ENCODE measurements around the gene NAXD. TPM values are rescaled to one million over a fixed set of nuclear protein-coding genes. Genes with fewer than 3 reads are reported as not detected.

Gene NAXD
- total RNA-seq, 2 experiments from 2014 or later: 8.3 to 12.5 TPM

DNA sequence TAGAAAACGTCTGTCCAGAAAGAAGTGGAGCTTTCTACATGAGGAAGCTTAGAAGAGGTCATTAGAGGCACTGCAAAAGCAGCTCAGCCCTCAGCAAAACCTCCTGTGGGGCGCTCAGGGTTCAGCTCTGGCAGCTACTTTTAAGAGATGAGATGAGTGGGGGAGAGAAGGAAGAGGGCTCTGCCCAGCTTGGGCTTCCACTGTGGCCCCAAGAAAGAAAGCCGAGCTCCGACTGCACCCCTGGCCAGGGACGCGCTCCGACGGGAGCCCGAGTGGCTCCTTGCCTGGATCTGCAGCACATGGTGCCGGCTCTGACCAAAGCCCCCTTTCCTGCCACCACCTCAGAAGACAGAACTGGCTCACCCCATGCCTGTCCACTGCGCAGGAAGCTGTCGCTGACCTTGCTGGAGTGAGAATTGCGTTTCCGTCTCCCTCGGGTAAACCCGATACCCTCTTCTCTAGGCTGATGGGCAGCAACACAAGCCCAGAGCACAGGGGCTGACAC, 36.4 kb downstream of the NAXD start:
- Histone ChIP-seq H3K79me2 (ENCODE audit: insufficient read depth, low read depth, low read length) (no peaks in the 10 kb centered on the region), H4K20me1 (ENCODE audit: insufficient read depth, low read length) (no peaks in the 10 kb centered on the region), H3K4me2 (ENCODE audit: low read length) (no peak overlapping the region), H2AFZ (ENCODE audit: low read length) (no peak overlapping the region), H3K9me2 (ENCODE audit: insufficient read depth, low read length) (no peaks in the 10 kb centered on the region), H3K27ac (ENCODE audit: low read depth, low read length, poor library complexity, severe bottlenecking) (no peak overlapping the region), H3K4me3 (ENCODE audit: low read depth, low read length, poor library complexity, severe bottlenecking) (no peak overlapping the region), H3K4me1 (ENCODE audit: insufficient read depth, low read length, poor library complexity, severe bottlenecking) (no peaks in the 10 kb centered on the region), H3K9me3 (ENCODE audit: low read length) (no peaks in the 10 kb centered on the region), H3K36me3 (ENCODE audit: insufficient read depth, low read length) (no peaks in the 10 kb centered on the region)
- ChIA-PET CTCF (ENCODE audit: unreplicated experiment) (no interaction called here), POLR2A (no interaction called here)
- intact Hi-C loops (cut with micrococcal nuclease; ENCODE audit: unreplicated experiment): no loop called here
- no peak for DNase-seq (ENCODE audit: low spot score)
- no TSS peak for BruUV-seq (replicated peaks)
- TF ChIP-seq, protein P1, sequence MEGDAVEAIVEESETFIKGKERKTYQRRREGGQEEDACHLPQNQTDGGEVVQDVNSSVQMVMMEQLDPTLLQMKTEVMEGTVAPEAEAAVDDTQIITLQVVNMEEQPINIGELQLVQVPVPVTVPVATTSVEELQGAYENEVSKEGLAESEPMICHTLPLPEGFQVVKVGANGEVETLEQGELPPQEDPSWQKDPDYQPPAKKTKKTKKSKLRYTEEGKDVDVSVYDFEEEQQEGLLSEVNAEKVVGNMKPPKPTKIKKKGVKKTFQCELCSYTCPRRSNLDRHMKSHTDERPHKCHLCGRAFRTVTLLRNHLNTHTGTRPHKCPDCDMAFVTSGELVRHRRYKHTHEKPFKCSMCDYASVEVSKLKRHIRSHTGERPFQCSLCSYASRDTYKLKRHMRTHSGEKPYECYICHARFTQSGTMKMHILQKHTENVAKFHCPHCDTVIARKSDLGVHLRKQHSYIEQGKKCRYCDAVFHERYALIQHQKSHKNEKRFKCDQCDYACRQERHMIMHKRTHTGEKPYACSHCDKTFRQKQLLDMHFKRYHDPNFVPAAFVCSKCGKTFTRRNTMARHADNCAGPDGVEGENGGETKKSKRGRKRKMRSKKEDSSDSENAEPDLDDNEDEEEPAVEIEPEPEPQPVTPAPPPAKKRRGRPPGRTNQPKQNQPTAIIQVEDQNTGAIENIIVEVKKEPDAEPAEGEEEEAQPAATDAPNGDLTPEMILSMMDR (conservative IDR thresholded peaks at IDR 0.05; ENCODE audit: low read length): no peak
- TF ChIP-seq EZH2phosphoT487 (IDR thresholded peaks at IDR 0.05; ENCODE audit: borderline replicate concordance, low read depth, low read length): no peak

DNA sequence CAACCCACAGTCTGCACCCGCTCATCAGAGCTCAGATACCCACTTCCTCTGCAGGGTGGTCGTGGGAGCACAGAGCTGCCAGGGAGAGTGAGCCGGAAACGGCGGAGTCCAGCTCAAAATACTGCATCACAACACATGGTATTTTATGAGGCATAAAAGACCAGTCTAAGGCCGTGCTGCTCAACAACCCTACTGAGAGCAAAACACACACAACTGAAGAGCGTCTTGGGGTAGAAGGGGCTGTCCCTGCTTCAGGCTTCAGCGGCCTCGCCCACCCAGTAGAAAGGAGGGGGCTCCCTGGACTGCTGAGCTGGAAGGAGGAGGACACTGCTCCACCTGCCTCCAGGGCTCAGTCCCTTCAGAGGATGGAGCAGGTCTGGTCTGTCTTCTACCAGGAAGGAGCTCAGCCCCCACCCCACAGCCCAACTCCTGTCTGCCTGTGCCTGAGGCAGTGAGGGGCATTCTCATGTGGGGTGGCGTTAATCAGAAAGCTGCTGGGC, 36.9 kb downstream of the NAXD start:
- ChIA-PET CTCF (ENCODE audit: unreplicated experiment) (no interaction called here), POLR2A (no interaction called here)
- Histone ChIP-seq H2AFZ (ENCODE audit: low read length) (no peak overlapping the region), H3K36me3 (ENCODE audit: insufficient read depth, low read length) (0 out of 2 replicates have a peak, but pooled peaks cover 3% of the 10 kb centered on the region), H3K27ac (ENCODE audit: low read depth, low read length, poor library complexity, severe bottlenecking) (no peak overlapping the region), H3K4me1 (ENCODE audit: insufficient read depth, low read length, poor library complexity, severe bottlenecking) (no peaks in the 10 kb centered on the region), H3K4me3 (ENCODE audit: low read depth, low read length, poor library complexity, severe bottlenecking) (no peak overlapping the region), H3K9me3 (ENCODE audit: low read length) (no peaks in the 10 kb centered on the region), H3K4me2 (ENCODE audit: low read length) (no peak overlapping the region), H4K20me1 (ENCODE audit: insufficient read depth, low read length) (no peaks in the 10 kb centered on the region), H3K9me2 (ENCODE audit: insufficient read depth, low read length) (no peaks in the 10 kb centered on the region), H3K79me2 (ENCODE audit: insufficient read depth, low read depth, low read length) (no peaks in the 10 kb centered on the region)
- TF ChIP-seq EZH2phosphoT487 (IDR thresholded peaks at IDR 0.05; ENCODE audit: borderline replicate concordance, low read depth, low read length): no peak
- TF ChIP-seq, protein P1 (conservative IDR thresholded peaks at IDR 0.05; ENCODE audit: low read length): no peak
- intact Hi-C loops (cut with micrococcal nuclease; ENCODE audit: unreplicated experiment): no loop called here
- BruUV-seq (replicated peaks): no TSS peak
- DNase-seq (ENCODE audit: low spot score): no peak

DNA sequence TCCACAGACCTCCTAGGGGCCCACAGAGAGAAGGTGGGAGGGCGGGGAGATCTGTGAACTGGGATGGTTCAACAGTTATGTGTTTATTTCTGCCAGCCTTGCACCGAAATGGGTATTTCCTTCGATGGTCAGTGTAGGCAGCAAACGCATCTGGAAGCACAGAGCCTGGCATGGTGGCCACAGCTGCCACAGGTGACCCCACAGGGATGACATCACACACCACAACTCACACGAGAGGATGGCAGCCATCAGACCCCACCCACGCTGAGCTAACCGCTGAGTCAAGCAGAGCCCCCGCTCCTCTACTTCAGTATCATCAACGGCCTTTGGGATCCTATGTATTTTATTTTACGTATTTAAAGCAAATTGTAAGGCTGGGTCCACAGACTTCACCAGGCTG, 37.4 kb downstream of the NAXD start:
- Histone ChIP-seq H3K27ac (ENCODE audit: low read depth, low read length, poor library complexity, severe bottlenecking) (no peak overlapping the region), H3K4me1 (ENCODE audit: insufficient read depth, low read length, poor library complexity, severe bottlenecking) (no peaks in the 10 kb centered on the region), H3K9me3 (ENCODE audit: low read length) (no peaks in the 10 kb centered on the region), H3K9me2 (ENCODE audit: insufficient read depth, low read length) (no peaks in the 10 kb centered on the region), H3K36me3 (ENCODE audit: insufficient read depth, low read length) (peaks cover 7% of the 10 kb centered on the region; the same call in 1 of the 2 replicates), H4K20me1 (ENCODE audit: insufficient read depth, low read length) (no peaks in the 10 kb centered on the region), H3K4me2 (ENCODE audit: low read length) (no peak overlapping the region), H3K79me2 (ENCODE audit: insufficient read depth, low read depth, low read length) (no peaks in the 10 kb centered on the region), H3K4me3 (ENCODE audit: low read depth, low read length, poor library complexity, severe bottlenecking) (no peak overlapping the region), H2AFZ (ENCODE audit: low read length) (no peak overlapping the region)
- DNase-seq (ENCODE audit: low spot score): no peak
- BruUV-seq (replicated peaks): no TSS peak
- POLR2A ChIA-PET: no interaction called here
- CTCF ChIA-PET (ENCODE audit: unreplicated experiment): no interaction called here
- intact Hi-C loops (cut with micrococcal nuclease; ENCODE audit: unreplicated experiment): no loop called here
- TF ChIP-seq, protein P1 (conservative IDR thresholded peaks at IDR 0.05; ENCODE audit: low read length): no peak
- TF ChIP-seq EZH2phosphoT487 (IDR thresholded peaks at IDR 0.05; ENCODE audit: borderline replicate concordance, low read depth, low read length): no peak
